Measurements from ENCODE around the gene CREBBP. TPM values are rescaled to one million over a fixed set of nuclear protein-coding genes. Genes with fewer than 3 reads are reported as not detected.
A peak's percentile ranks its signal among the peaks of the same experiment; 100 is the strongest.
"Not testable (repeated sequence)": the region's sequence is repeated elsewhere in the genome, so short reads cannot be mapped to it uniquely, and the experiment has no call there.

CREBBP gene
- total RNA-seq, 1 donor from 2014 or later, result 43.7 TPM

- DNase-seq (ENCODE audit: low read depth), result no peak
Measured at GRCh38 chr16:3715430-3715829, 165.1 kb downstream of the CREBBP start.

GRCh38 chr16:3714378-3714777 lies 166.1 kb downstream of the CREBBP start:
- not testable (repeated sequence) for DNase-seq (ENCODE audit: low read depth)

GRCh38 chr16:3713587-3714242 lies 166.8 kb downstream of the CREBBP start:
- DNase-seq (ENCODE audit: low read depth), result no peak

GRCh38 chr16:3712861-3713372 lies 167.6 kb downstream of the CREBBP start:
- no peak for DNase-seq (ENCODE audit: low read depth)

GRCh38 chr16:3706253-3707012 lies 174.1 kb downstream of the CREBBP start:
- peak; percentile 50 for DNase-seq (ENCODE audit: low read depth)

GRCh38 chr16:3702082-3702481 lies 178.4 kb downstream of the CREBBP start:
- DNase-seq (ENCODE audit: low read depth), result no peak

- DNase-seq (ENCODE audit: low read depth), result no peak
Measured at GRCh38 chr16:3701531-3701930, 179.0 kb downstream of the CREBBP start.

GRCh38 chr16:3698941-3699340 lies 181.6 kb downstream of the CREBBP start:
- no peak for DNase-seq (ENCODE audit: low read depth)

GRCh38 chr16:3696425-3697218 lies 183.9 kb downstream of the CREBBP start:
- peak; percentile 58 for DNase-seq (ENCODE audit: low read depth)

- peak; percentile 65 for DNase-seq (ENCODE audit: low read depth)
Measured at GRCh38 chr16:3695610-3696369, 184.7 kb downstream of the CREBBP start.

- no peak for DNase-seq (ENCODE audit: low read depth)
Measured at GRCh38 chr16:3694051-3694450, 186.5 kb downstream of the CREBBP start.

GRCh38 chr16:3691761-3692160 lies 188.8 kb downstream of the CREBBP start:
- peak; percentile 9 for DNase-seq (ENCODE audit: low read depth)

GRCh38 chr16:3690980-3691720 lies 189.4 kb downstream of the CREBBP start:
- DNase-seq (ENCODE audit: low read depth), result no peak

GRCh38 chr16:3690470-3690928 lies 190.0 kb downstream of the CREBBP start:
- DNase-seq (ENCODE audit: low read depth), result peak; percentile 80

- no peak for DNase-seq (ENCODE audit: low read depth)
Measured at GRCh38 chr16:3689731-3690130, 190.8 kb downstream of the CREBBP start.

- DNase-seq (ENCODE audit: low read depth), result no peak
Measured at GRCh38 chr16:3687792-3688191, 192.7 kb downstream of the CREBBP start.

GRCh38 chr16:3687021-3687420 lies 193.5 kb downstream of the CREBBP start:
- DNase-seq (ENCODE audit: low read depth), result no peak

GRCh38 chr16:3681206-3681605 lies 199.3 kb downstream of the CREBBP start:
- no peak for DNase-seq (ENCODE audit: low read depth)

- DNase-seq (ENCODE audit: low read depth), result no peak
Measured at GRCh38 chr16:3677994-3678393, 202.5 kb downstream of the CREBBP start.

GRCh38 chr16:3675601-3676130 lies 204.8 kb downstream of the CREBBP start:
- DNase-seq (ENCODE audit: low read depth), result no peak
